GM21515 (cell line): ENCODE measurements around the gene C5.
"Not testable (repeated sequence)": the region's sequence is repeated elsewhere in the genome, so short reads cannot be mapped to it uniquely, and the experiment has no call there.

ENCODE experiments used
- ATAC-seq: cut with Tn5 transposase; IDR thresholded peaks from one replicate; pipeline ENCODE4 v1.9.1; 2021; ENCODE audit not compliant: unreplicated experiment

Gene C5

DNA sequence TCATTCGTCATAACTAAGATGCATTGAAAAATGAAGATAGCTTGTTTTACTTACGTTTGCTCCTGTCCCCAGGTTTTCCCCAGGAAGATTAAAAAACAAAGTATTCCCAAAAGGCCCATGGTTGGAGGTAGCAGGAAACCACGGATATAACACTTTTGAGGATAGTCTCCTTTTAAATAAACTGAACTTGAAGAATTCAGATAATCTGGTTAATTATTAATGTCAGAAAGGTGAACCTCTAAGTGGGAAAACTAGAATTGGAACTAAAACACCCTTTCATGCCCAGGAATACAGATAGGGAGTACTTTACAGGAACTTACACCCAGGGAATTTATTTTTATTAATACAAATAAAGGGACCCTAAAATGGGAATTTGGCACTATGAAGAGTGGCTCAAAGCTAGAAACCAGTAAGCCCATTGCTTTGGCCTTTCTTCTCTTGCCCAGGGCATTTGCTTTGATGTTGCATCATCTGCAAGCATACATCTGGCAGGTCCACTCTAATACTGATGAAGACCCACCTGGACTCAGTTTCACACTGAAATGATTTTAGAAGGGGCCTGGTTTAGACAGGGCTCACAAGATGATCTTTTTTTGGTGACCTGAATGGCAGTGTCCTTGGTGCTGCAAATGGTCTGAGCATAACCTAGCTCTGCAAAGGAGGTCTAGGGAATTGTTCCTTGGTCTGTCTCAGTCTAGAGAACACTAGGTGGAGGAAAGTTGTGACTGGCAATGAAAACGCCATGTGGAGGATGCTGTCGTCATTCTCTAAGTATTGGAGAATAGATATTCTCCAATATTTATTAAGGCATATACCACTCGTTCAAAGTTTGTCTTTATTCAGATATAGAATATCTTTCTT lies at the start of gene C5:
Gene C5, minus strand, starts transcription at position 148 of the 861 bp plus-strand sequence. Its CDS starts 29 bp downstream, at position 119.
- ATAC-seq, result no peak

GRCh38 chr9:121098567-121099198 lies 48.6 kb upstream of the C5 start:
- ATAC-seq, result no peak

- no peak for ATAC-seq
Observed at GRCh38 chr9:121095057-121095456, 45.0 kb upstream of the C5 start.

DNA sequence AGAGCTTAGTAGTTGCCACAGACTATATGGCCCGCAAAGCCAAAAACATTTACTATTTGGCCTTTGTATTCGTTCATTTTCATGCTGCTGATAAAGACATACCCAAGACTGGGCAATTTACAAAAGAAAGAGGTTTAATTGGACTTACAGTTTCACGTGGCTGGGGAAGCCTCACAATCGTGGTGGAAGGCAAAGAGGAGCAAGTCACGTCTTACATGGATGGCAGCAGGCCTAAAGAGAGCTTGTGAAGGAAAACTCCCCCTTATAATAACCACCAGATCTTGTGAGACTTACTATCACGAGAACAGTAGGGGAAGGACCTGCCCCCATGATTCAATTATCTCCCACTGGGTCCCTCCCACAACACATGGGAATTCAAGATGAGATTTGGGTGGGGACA lies 40.7 kb upstream of the C5 start:
- not testable (repeated sequence) for ATAC-seq

DNA sequence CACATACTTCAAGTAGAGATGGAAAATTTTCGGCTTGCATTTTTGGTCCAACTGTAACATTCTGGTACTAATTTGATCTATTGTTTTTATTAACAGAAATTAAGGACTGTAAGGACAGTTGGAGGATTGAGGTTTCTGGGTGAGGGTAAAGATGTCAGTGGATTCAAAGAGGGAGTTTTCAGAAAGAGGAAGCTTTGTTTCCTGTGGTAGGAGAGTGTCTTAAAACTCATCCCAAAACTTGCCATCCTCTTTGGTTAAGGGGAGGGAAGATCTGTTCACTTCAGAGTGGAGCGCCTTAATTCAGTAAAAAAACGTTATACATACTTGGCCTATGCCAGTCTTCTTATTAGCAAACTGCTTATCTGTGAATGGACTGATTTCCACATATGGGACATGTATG lies 38.5 kb upstream of the C5 start:
- no peak for ATAC-seq

DNA sequence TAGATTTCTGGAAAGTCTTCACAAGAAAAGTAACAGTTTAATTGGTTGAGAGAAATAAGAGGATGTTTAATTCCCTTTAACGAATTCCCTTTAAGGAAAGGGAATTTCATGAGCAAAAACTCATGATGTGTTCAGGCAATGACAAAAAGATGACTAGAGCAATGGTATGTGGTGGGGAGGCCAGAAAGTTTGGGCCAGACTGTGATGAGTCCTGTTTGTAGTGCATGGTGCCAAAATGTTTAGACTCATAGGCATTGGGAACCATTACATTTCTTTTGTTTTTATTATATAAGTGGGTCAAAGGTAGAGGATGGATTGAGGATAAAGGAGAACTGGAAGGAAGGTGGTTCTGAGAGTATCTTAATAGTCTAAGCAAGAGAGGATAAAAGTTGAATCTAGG lies 35.6 kb upstream of the C5 start:
- no peak for ATAC-seq

DNA sequence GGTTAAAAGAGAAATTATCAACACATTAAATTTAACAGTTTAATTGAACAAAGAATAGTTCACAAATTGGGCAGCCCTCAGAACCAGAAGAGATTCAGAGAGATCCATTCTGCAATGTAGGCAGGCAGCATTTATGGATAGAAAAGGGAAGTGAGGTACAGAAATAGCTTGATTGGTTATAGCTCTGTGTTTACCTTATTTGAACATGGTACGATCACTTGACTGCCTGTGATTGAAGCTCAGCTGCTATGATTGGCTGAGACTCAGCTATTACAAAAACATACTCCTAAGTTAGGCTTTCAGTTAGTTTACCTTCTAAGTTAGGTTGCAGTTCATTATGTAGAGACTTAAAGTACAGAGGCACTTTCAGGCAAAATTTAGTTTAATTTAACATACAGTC lies 32.0 kb upstream of the C5 start:
- ATAC-seq, result no peak

- ATAC-seq, result peak; percentile 7
Observed at GRCh38 chr9:121075251-121076036, 25.4 kb upstream of the C5 start.

- ATAC-seq, result peak; percentile 58
Observed at GRCh38 chr9:121074370-121075250, 24.5 kb upstream of the C5 start, which contains the start of gene CNTRL. Gene CNTRL (plus strand): TSS chr9:121074955. CDS start chr9:121088327, 13,372 bp downstream.

GRCh38 chr9:121073038-121073437 lies 23.0 kb upstream of the C5 start:
- ATAC-seq, result no peak

DNA sequence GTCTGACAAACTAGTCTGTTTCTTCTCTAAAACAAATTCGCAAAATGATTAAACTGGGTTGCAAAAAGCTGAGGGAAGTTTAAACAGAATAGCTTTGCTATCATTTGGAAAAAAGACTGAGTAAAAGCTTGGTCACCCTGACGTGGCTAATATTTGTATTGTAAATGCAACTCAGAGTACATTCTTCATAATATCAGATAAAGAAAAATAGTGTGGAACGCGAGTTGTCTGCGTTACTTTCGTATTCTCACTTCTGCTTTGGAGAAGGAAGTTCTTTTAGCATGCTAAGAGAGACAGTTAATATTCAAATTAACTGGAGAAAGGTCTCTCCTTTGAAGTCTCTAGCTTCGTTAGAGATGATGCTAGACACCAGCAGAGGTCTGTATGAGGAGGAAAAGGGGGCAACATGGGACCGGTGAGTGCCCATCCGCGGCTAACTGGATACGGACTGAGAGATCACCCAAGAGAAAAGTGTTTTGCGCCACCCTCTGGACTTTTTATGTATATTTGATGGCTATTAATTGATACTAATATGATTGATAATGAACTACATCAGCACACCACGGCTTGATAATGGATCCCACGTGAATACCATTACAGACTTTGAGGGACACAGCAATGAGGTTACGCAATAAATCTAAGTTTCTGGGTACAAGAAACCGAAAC lies 21.8 kb upstream of the C5 start:
- ATAC-seq, result peak; percentile 47

DNA sequence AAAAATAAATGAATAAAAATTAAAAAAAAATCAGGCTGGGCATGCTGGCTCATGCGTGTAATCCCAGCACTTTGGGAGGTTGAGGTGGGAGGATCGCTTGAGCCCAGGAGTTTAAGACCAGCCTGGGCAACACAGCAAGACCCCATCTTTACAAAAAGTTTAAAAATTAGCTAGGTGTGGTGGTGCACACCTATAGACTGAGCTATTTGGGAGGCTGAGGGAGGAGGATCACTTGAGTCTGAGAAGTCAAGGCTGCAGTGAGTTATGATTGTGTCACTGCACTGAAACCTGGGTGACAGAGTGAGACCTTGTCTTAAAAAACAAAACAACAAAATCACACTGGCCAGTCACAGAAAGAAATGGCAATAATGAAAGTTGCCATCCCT lies 21.3 kb upstream of the C5 start:
- ATAC-seq, result no peak

GRCh38 chr9:121069396-121069795 lies 19.3 kb upstream of the C5 start:
- ATAC-seq, result no peak

GRCh38 chr9:121067640-121068039 lies 17.6 kb upstream of the C5 start:
- no peak for ATAC-seq

DNA sequence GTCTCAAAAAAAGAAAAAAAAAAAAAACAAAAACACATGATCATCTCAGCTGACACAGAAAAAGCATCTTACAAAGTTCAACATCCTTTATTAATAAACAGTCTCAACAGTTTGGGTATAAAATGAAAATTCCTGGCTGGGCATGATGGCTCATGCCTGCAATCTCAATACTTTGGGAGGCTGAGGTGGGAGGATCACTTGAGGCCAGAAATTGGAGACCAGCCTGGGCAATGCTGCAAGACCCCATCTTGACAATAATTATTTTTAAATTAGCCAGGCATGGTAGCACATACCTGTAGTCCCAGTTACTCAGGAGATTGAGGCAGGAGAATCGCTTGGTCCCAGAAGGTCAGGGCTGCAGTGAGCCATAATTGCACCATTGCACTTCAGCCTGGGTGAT lies 16.8 kb upstream of the C5 start:
- no peak for ATAC-seq

GRCh38 chr9:121059998-121060636 lies 10.0 kb upstream of the C5 start:
- no peak for ATAC-seq

DNA sequence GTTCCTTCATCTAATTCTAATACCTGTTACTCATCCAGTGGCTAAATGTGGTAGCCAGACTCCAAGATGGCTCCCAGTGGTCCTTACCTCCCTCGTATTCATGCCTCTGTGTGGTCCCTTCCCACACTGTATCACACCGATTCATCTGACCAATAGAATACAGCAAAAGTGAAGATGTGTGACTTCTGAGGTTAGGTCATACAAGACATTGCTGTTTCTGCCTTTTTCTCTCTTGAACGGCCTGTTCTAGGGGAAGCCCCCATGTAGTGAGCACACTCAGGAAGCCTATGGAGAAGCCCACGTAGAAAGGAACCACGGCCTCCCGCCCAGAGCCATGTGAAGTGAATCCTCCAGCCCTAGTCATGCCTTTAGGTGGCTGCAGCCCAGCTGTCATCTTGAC lies 9.4 kb upstream of the C5 start:
- no peak for ATAC-seq

- no peak for ATAC-seq
Observed at GRCh38 chr9:121057821-121058220, 7.7 kb upstream of the C5 start.

DNA sequence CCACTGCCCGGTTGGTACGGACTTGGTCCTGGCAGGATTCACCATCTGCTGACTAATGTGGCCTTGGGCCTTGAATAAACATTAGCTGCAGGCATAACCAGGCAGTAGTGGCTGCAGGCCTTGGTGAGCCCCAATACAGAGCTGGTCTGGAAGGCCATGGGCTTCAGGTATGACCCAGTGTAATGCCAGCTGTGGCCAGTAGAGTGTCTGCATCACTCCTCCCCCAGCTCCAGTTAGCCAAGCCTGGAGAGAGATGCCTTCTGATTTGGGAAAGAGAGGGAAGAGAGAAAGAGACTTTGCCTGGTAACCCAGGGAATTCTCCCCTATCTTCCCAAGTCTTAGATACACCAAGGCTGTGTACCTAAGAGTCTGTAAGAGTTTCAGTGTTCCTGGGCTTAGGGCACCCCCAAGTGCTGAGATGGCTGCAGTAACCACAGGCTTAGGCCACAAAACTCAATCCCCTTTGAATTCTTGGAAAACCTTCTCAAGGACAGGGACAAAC lies 5.6 kb upstream of the C5 start:
- no peak for ATAC-seq
